Activated CD4-positive, alpha-beta T cell treated with anti-CD3 and anti-CD28 coated beads, Interleukin-2, amount 10 ng/mL, durations not matched to agents 7 days and 5 days (primary cell): ENCODE data around the gene KAZN. TPM values are rescaled to one million over a fixed set of nuclear protein-coding genes. Genes with fewer than 3 reads are reported as not detected.

Experiments used
- CTCF ChIA-PET: fragments of 350-600 bp; sonication (Branson Sonifier 250); formaldehyde crosslinking; loops from one replicate; lab custom pipeline; 2021; ENCODE audit warnings: antibody characterized with exemption; lab: Charles Lee
- POLR2A ChIA-PET: fragments of 350-600 bp; sonication (Branson Sonifier 250); formaldehyde crosslinking; loops from one replicate; lab custom pipeline; 2021; ENCODE audit warnings: antibody characterized with exemption; lab: Charles Lee
- DNase-seq: peaks from one replicate; pipeline ENCODE4 v3.0.0-alpha.2; 2020
- H3K27ac Mint-ChIP-seq: one replicate; pipeline ENCODE4 v1.8.0; 2021; ENCODE audit warnings: mild to moderate bottlenecking, moderate library complexity, mixed read lengths
- H3K27me3 Mint-ChIP-seq: one replicate; pipeline ENCODE4 v1.8.0; 2021; ENCODE audit warnings: mixed read lengths
- H3K36me3 Mint-ChIP-seq: one replicate; pipeline ENCODE4 v1.8.0; 2021; ENCODE audit warnings: low read depth, mixed read lengths
- H3K4me1 Mint-ChIP-seq: one replicate; pipeline ENCODE4 v1.8.0; 2021; ENCODE audit warnings: mixed read lengths
- H3K4me3 Mint-ChIP-seq: one replicate; pipeline ENCODE4 v1.8.0; 2021; ENCODE audit warnings: mild to moderate bottlenecking, moderate library complexity, mixed read lengths
- H3K9me3 Mint-ChIP-seq: one replicate; pipeline ENCODE4 v1.8.0; 2021; ENCODE audit warnings: mixed read lengths
- total RNA-seq, 2 experiments: library from RNA; stranded (reverse); gene quantifications; one replicate each; pipeline ENCODE4 v1.2.3, GENCODE V29; 2021

The KAZN gene
- total RNA-seq, 2 experiments from 2014 or later, result 0.21 to 0.22 TPM

GRCh38 chr1:14742181-14742980, 143.9 kb downstream of the KAZN start:
- Mint-ChIP-seq H3K36me3 (no peaks in the 10 kb centered on the region), H3K4me1 (no peaks in the 10 kb centered on the region), H3K27me3 (peaks cover 13% of the 10 kb centered on the region), H3K4me3 (no peak overlapping the region), H3K9me3 (no peaks in the 10 kb centered on the region), H3K27ac (no peak overlapping the region)
- POLR2A ChIA-PET, result interaction anchor here (0.5 kb wide), 1 partner anchor 1888 kb away, joined by 3 read pairs; no protein-coding TSS in a partner anchor
- no peak for DNase-seq
- CTCF ChIA-PET, result interaction anchor here (0.7 kb wide), 1 partner anchor 33 kb away, joined by 4 read pairs; no protein-coding TSS in a partner anchor

GRCh38 chr1:14743368-14743767, 144.9 kb downstream of the KAZN start:
- ChIA-PET CTCF (no interaction called here), POLR2A (no interaction called here)
- no peaks in the 10 kb centered on the region for H3K9me3 Mint-ChIP-seq
- H3K27ac Mint-ChIP-seq, result no peak overlapping the region
- no peak for DNase-seq
- H3K27me3 Mint-ChIP-seq, result peaks cover 13% of the 10 kb centered on the region
- H3K4me3 Mint-ChIP-seq, result no peak overlapping the region
- no peaks in the 10 kb centered on the region for H3K36me3 Mint-ChIP-seq
- no peaks in the 10 kb centered on the region for H3K4me1 Mint-ChIP-seq

- DNase-seq, result no peak
- no peaks in the 10 kb centered on the region for H3K4me1 Mint-ChIP-seq
- POLR2A ChIA-PET, result no interaction called here
- CTCF ChIA-PET, result no interaction called here
- peak overlapping the region; percentile 33 for H3K27ac Mint-ChIP-seq
- no peaks in the 10 kb centered on the region for H3K36me3 Mint-ChIP-seq
- H3K9me3 Mint-ChIP-seq, result no peaks in the 10 kb centered on the region
- no peak overlapping the region for H3K4me3 Mint-ChIP-seq
- H3K27me3 Mint-ChIP-seq, result peaks cover 10% of the 10 kb centered on the region
These were observed 146.7 kb downstream of the KAZN start for GRCh38 chr1:14745001-14745720.

DNA sequence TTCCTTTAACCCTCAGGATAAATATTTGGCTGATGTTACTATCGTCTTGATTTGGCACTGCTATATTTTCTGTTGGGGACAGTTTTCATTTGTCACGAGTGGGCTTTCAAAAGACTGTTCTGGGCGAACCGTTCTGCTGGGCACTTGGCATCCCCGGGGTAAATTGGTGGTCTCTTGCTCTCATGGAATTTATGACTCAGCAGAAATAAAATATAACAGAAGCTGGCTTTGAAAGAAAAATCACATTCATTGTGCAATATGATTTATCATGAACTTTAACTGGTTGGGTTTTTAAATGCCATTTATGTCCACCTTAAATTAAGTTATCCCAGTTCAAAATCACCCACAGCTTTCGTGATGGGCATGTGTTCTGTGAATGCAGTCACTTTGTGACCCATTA, 147.3 kb downstream of the KAZN start:
- H3K9me3 Mint-ChIP-seq, result no peaks in the 10 kb centered on the region
- no peak overlapping the region for H3K4me3 Mint-ChIP-seq
- no peak for DNase-seq
- ChIA-PET POLR2A (no interaction called here), CTCF (no interaction called here)
- no peaks in the 10 kb centered on the region for H3K36me3 Mint-ChIP-seq
- H3K27ac Mint-ChIP-seq, result no peak overlapping the region
- H3K4me1 Mint-ChIP-seq, result no peaks in the 10 kb centered on the region
- peaks cover 5% of the 10 kb centered on the region for H3K27me3 Mint-ChIP-seq

DNA sequence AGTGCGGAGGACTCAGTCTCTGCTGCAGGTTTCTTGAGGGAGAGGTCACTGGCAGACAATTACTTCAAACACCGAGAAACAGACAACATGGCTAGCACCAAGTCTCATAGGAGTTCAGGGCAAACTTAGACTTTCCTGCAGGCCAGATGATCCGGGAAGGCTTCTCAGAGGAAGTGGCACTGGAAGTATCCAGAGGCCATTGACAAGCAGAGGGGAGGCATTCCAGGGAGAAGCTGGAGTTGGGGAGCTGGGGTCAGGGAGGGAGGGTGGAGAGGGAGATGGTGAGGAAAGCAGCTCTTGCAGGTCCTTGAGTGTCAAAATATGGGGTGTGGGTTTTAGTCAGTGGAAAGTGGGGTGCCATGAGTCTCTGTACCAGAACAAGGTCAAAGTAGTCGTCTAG, 147.9 kb downstream of the KAZN start:
- Mint-ChIP-seq H3K4me1 (no peaks in the 10 kb centered on the region), H3K36me3 (no peaks in the 10 kb centered on the region), H3K27ac (no peak overlapping the region), H3K9me3 (no peaks in the 10 kb centered on the region), H3K27me3 (no peaks in the 10 kb centered on the region), H3K4me3 (no peak overlapping the region)
- CTCF ChIA-PET, result no interaction called here
- POLR2A ChIA-PET, result no interaction called here
- no peak for DNase-seq

- H3K9me3 Mint-ChIP-seq, result no peaks in the 10 kb centered on the region
- no peak overlapping the region for H3K4me3 Mint-ChIP-seq
- H3K27me3 Mint-ChIP-seq, result no peaks in the 10 kb centered on the region
- no peaks in the 10 kb centered on the region for H3K4me1 Mint-ChIP-seq
- DNase-seq, result no peak
- no peaks in the 10 kb centered on the region for H3K36me3 Mint-ChIP-seq
- CTCF ChIA-PET, result interaction anchor here (0.6 kb wide), 1 partner anchor 26 kb away, joined by 4 read pairs; no protein-coding TSS in a partner anchor
- H3K27ac Mint-ChIP-seq, result no peak overlapping the region
- POLR2A ChIA-PET, result no interaction called here
These were observed 149.7 kb downstream of the KAZN start for GRCh38 chr1:14748151-14748550.

GRCh38 chr1:14748977-14749376, 150.5 kb downstream of the KAZN start:
- DNase-seq, result no peak
- H3K36me3 Mint-ChIP-seq, result no peaks in the 10 kb centered on the region
- no peaks in the 10 kb centered on the region for H3K9me3 Mint-ChIP-seq
- H3K4me1 Mint-ChIP-seq, result no peaks in the 10 kb centered on the region
- ChIA-PET CTCF (no interaction called here), POLR2A (no interaction called here)
- H3K27me3 Mint-ChIP-seq, result no peaks in the 10 kb centered on the region
- no peak overlapping the region for H3K4me3 Mint-ChIP-seq
- H3K27ac Mint-ChIP-seq, result no peak overlapping the region

GRCh38 chr1:14750490-14750889, 152.0 kb downstream of the KAZN start:
- H3K4me3 Mint-ChIP-seq, result no peak overlapping the region
- H3K4me1 Mint-ChIP-seq, result no peaks in the 10 kb centered on the region
- DNase-seq, result no peak
- ChIA-PET POLR2A (no interaction called here), CTCF (no interaction called here)
- no peak overlapping the region for H3K27ac Mint-ChIP-seq
- H3K27me3 Mint-ChIP-seq, result no peaks in the 10 kb centered on the region
- H3K36me3 Mint-ChIP-seq, result no peaks in the 10 kb centered on the region
- H3K9me3 Mint-ChIP-seq, result no peaks in the 10 kb centered on the region

- CTCF ChIA-PET, result no interaction called here
- no peaks in the 10 kb centered on the region for H3K9me3 Mint-ChIP-seq
- no peaks in the 10 kb centered on the region for H3K4me1 Mint-ChIP-seq
- POLR2A ChIA-PET, result no interaction called here
- no peaks in the 10 kb centered on the region for H3K36me3 Mint-ChIP-seq
- H3K27ac Mint-ChIP-seq, result no peak overlapping the region
- no peak overlapping the region for H3K4me3 Mint-ChIP-seq
- peaks cover 4% of the 10 kb centered on the region for H3K27me3 Mint-ChIP-seq
- no peak for DNase-seq
These were observed 157.2 kb downstream of the KAZN start for GRCh38 chr1:14755518-14756252.

DNA sequence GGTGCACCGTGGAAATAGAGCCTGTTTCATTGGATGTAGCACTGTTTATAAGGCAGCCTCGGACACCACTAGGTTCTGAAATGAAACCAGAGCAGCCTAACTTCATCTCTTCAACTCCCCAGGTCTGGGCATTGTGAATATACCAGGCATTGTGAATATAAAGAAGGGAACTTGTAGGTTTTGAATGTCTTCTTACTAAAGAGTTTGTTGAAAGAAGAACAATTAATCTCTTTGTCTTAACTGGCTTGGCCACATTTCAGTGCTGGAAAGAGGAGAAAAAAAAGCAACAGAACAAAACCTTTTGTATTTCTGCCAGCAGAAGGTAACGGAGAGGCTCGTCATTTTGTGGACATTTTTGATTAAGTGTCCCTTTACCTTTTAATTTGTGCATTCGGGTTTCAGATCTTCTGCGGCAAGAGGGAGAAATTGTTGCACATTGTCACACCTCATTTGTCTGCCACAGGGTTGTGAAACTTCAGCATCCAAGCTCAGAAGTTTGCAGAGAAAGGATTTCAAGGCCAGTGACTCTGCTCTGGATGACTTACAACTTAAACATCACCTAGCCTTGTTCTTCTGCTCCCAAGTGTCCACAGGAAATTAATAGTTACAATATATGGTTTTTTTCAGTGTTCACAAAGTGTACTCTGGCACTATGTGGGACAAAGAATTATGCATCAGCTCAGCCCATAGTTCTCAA, 158.3 kb downstream of the KAZN start:
- H3K9me3 Mint-ChIP-seq, result no peaks in the 10 kb centered on the region
- no peaks in the 10 kb centered on the region for H3K4me1 Mint-ChIP-seq
- H3K36me3 Mint-ChIP-seq, result no peaks in the 10 kb centered on the region
- ChIA-PET POLR2A (no interaction called here), CTCF (no interaction called here)
- H3K27me3 Mint-ChIP-seq, result peaks cover 4% of the 10 kb centered on the region
- no peak for DNase-seq
- H3K4me3 Mint-ChIP-seq, result no peak overlapping the region
- H3K27ac Mint-ChIP-seq, result no peak overlapping the region

- Mint-ChIP-seq H3K27me3 (peaks cover 4% of the 10 kb centered on the region), H3K4me3 (no peak overlapping the region), H3K36me3 (no peaks in the 10 kb centered on the region), H3K27ac (no peak overlapping the region), H3K4me1 (no peaks in the 10 kb centered on the region), H3K9me3 (no peaks in the 10 kb centered on the region)
- POLR2A ChIA-PET, result no interaction called here
- CTCF ChIA-PET, result no interaction called here
- DNase-seq, result no peak
These were observed 158.8 kb downstream of the KAZN start for GRCh38 chr1:14757286-14757625.

- H3K27me3 Mint-ChIP-seq, result peaks cover 4% of the 10 kb centered on the region
- H3K27ac Mint-ChIP-seq, result no peak overlapping the region
- ChIA-PET POLR2A (no interaction called here), CTCF (interaction anchor here (1.4 kb wide), 1 partner anchor 10 kb away, joined by 4 read pairs; no protein-coding TSS in a partner anchor)
- DNase-seq, result no peak
- no peaks in the 10 kb centered on the region for H3K36me3 Mint-ChIP-seq
- no peaks in the 10 kb centered on the region for H3K9me3 Mint-ChIP-seq
- no peak overlapping the region for H3K4me3 Mint-ChIP-seq
- no peaks in the 10 kb centered on the region for H3K4me1 Mint-ChIP-seq
These were observed 160.7 kb downstream of the KAZN start for GRCh38 chr1:14759042-14759818.
